Peyer's patch (tissue), 4 donors: ENCODE measurements around the gene SCFD1.

ENCODE experiments used
- CTCF ChIP-seq, 6 experiments: fragments of 450-650 bp in 4 of 6; fragments of 200-600 bp in 2 of 6; sonication (generic) in 1 of 6; IDR thresholded peaks; one replicate each; pipeline ENCODE4 v1.5.1; 2017 to 2019; ENCODE audit warnings: antibody characterized with exemption in 6 of 6, mild to moderate bottlenecking in 3 of 6, moderate library complexity in 1 of 6
- POLR2A ChIP-seq, 2 donors: fragments of 450-650 bp; IDR thresholded peaks; one replicate each; pipeline ENCODE4 v1.5.1; 2017; ENCODE audit warnings: antibody characterized with exemption in 2 of 2, mild to moderate bottlenecking in 2 of 2, moderate library complexity in 2 of 2

DNA sequence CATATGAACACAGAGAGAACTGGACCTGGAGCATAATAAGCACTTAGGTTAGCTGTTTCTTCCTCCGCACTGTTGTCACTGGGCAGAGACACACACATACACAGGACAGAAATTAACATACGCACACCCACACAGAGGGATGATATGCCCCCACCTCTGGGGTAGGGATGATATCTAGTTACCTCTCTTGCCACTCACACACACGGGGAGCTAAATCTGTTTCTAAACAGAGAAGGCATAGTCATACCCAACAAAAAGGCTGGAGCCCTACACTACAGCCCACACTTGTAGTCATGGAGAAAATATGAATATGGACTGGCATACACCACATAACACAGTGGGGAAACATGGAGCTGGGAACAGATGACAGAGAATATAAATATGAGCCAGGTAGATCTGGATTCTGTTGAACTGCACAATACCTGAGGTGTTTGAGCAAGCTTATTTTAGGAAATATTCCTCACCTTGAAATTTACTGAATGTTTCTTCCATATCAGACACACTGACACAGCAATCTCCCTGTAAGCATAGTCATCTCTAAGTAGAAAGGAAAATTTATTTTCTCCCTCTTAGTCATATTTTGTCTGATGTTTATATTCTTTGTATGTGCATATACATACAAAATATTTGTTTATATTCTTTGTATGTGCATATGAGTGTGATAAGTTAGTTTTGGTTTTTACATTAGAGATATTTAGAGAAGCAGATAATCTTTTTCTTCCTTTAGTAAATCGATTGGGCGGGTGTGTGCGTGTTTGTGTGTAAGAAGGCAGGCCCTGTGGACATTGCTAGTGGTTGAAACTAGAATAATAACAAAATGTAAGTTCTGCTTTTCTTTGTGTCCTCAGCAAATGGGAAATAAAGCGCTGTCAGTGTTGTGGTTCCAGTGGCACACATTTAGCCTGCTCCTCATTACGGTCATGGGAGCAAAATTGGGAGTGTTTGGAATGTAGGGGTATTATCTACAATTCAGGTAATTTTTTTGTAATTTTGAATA is 20.9 kb upstream of the SCFD1 start:
- TF ChIP-seq CTCF (IDR thresholded peaks at IDR 0.05) = no peak
- TF ChIP-seq POLR2A (IDR thresholded peaks at IDR 0.05) = no peak
